HepG2 (cell line): Measurements from ENCODE around the gene KCNJ1. TPM values are rescaled to one million over a fixed set of nuclear protein-coding genes. Genes with fewer than 3 reads are reported as not detected.

Source experiments
- ATAC-seq: fragments of 200-7000 bp; cut with Tn5 transposase; 3 replicates; pipeline ENCODE4 v1.9.1; 2020; ENCODE audit warnings: mild to moderate bottlenecking, moderate library complexity
- BruUV-seq: library from RNA; stranded (reverse); fragments of 400-500 nt; replicated peaks from 2 replicates; lab custom pipeline; 2021; lab: Mats Ljungman, UMichigan
- CTCF ChIA-PET: fragments of 300-600 bp; formaldehyde crosslinking; extraction: SDS; loops from one replicate; lab custom pipeline; 2021; ENCODE audit warnings: low total read pairs, inconsistent platforms, low intra/inter-chr PET ratio; lab: Yijun Ruan, JAX
- POLR2A ChIA-PET: fragments of 350-600 bp; sonication (Branson Sonifier 250); formaldehyde crosslinking; loops from one replicate; lab custom pipeline; 2020; ENCODE audit warnings: antibody characterized with exemption, inconsistent platforms; lab: Yijun Ruan, JAX
- DNase-seq: peaks from one replicate; pipeline ENCODE4 v3.0.0-alpha.2; 2015; ENCODE audit warnings: low spot score
- FAIRE-seq: peaks from 3 replicates; lab custom pipeline; 2011; peaks lifted over from hg19 to GRCh38; lab: Jason Lieb, UNC
- H2AFZ ChIP-seq: one replicate; pipeline ENCODE4 v1.6.1; 2011; ENCODE audit warnings: low read length, inconsistent platforms
- H3K27ac ChIP-seq: fragments of 300-600 bp; 3 replicates; pipeline ENCODE4 v1.8.0; 2011; ENCODE audit warnings: mixed run types, mild to moderate bottlenecking, mixed read lengths, low read length, inconsistent platforms; ENCODE audit not compliant: insufficient read depth; ENCODE audit errors: extremely low read length
- H3K27me3 ChIP-seq, 2 experiments: fragments of 200-600 bp in 1 of 2; 2 replicates in 1 of 2; 3 replicates in 1 of 2; pipeline versions ENCODE4 v1.6.0 to v1.8.0; 2011; ENCODE audit warnings: low read length in 2 of 2, mild to moderate bottlenecking in 2 of 2, moderate library complexity in 2 of 2, inconsistent platforms in 1 of 2; ENCODE audit not compliant: insufficient read depth in 2 of 2, control insufficient read depth in 1 of 2
- H3K36me3 ChIP-seq, 2 experiments: fragments of 200-600 bp in 1 of 2; replicated peaks in 1 of 2; 2 replicates in 1 of 2; 3 replicates in 1 of 2; pipeline versions ENCODE4 v1.5.1 to v1.8.0; 2011; ENCODE audit warnings: low read length in 2 of 2, inconsistent platforms in 1 of 2; ENCODE audit not compliant: insufficient read depth in 2 of 2, control insufficient read depth in 1 of 2
- H3K4me1 ChIP-seq: 2 replicates; pipeline ENCODE4 v1.5.1; 2012; ENCODE audit warnings: low read length, inconsistent platforms; ENCODE audit not compliant: insufficient read depth
- H3K4me2 ChIP-seq: 2 replicates; pipeline ENCODE4 v1.6.0; 2011; ENCODE audit warnings: low read depth, low read length, inconsistent platforms
- H3K4me3 ChIP-seq, 3 experiments: fragments of 200-600 bp in 1 of 3; sonication (generic), shearing (Covaris generic) in 1 of 3; replicated peaks in 1 of 3; 2 replicates each; pipeline ENCODE4 v1.5.1; 2011 to 2016; ENCODE audit warnings: low read length in 3 of 3, inconsistent platforms in 2 of 3, low read depth in 2 of 3, mild to moderate bottlenecking in 2 of 3, control low read depth in 1 of 3, mixed read lengths in 1 of 3; ENCODE audit not compliant: insufficient read depth in 1 of 3
- H3K79me2 ChIP-seq: one replicate; pipeline ENCODE4 v1.6.1; 2011; ENCODE audit warnings: low read length, inconsistent platforms; ENCODE audit not compliant: insufficient read depth
- H3K9ac ChIP-seq: 2 replicates; pipeline ENCODE4 v1.6.0; 2011; ENCODE audit warnings: mild to moderate bottlenecking, low read depth, low read length, inconsistent platforms; ENCODE audit not compliant: insufficient read depth
- H3K9me3 ChIP-seq: 2 replicates; pipeline ENCODE4 v1.5.1; 2012; ENCODE audit warnings: mild to moderate bottlenecking, low read length
- H4K20me1 ChIP-seq: 2 replicates; pipeline ENCODE4 v1.6.0; 2011; ENCODE audit warnings: inconsistent platforms, mild to moderate bottlenecking, low read length, moderate library complexity; ENCODE audit not compliant: insufficient read depth
- ETV5 ChIP-seq: IDR thresholded peaks from 2 replicates; pipeline ENCODE4 v1.6.1; 2018; ENCODE audit warnings: missing biosample characterization, missing genetic modification reagents, inconsistent platforms, borderline replicate concordance
- TSC22D2 ChIP-seq: sonication (generic); formaldehyde crosslinking; IDR thresholded peaks from 2 replicates; pipeline ENCODE4 v1.5.1; 2020; ENCODE audit warnings: missing genetic modification reagents, mild to moderate bottlenecking, borderline replicate concordance
- ZNF263 ChIP-seq: sonication (generic); formaldehyde crosslinking; IDR thresholded peaks from 2 replicates; pipeline ENCODE4 v1.4.0; 2020; ENCODE audit warnings: missing genetic modification reagents
- ZNF329 ChIP-seq: sonication (generic); formaldehyde crosslinking; IDR thresholded peaks from 2 replicates; pipeline ENCODE4 v1.9.0; 2021; ENCODE audit warnings: low read depth, mild to moderate bottlenecking, missing genetic modification reagents
- ZNF879 ChIP-seq: sonication (generic); formaldehyde crosslinking; IDR thresholded peaks from 2 replicates; pipeline ENCODE4 v1.8.1; 2023; ENCODE audit warnings: missing genetic modification reagents
- WGBS: methylation state at CpG from one replicate; pipeline ENCODE4 v1.1.6; 2017; ENCODE audit warnings: low lambda C conversion rate; 5-methylcytosine and 5-hydroxymethylcytosine counted together
- in situ Hi-C: cut with HindIII; loops from 2 replicates; pipeline ENCODE4 v1.10.0; 2017; ENCODE audit warnings: low pct_unique_long_range_greater_than_20kb; ENCODE audit not compliant: extremely low pct_ligation_motif_present
- intact Hi-C: fragments of 100-400 bp; cut with micrococcal nuclease; formaldehyde crosslinking; loops from one replicate; pipeline ENCODE4 v1.10.0; 2022; ENCODE audit not compliant: unreplicated experiment
- polyA plus RNA-seq, 8 experiments: library from polyadenylated mRNA; depleted of rRNA in 3 of 8; stranded (reverse) in 7 of 8; unstranded in 1 of 8; fragments of >200 nt; fragmentation: Illumina TruSeq in 4 of 8; extraction: Trizol in 4 of 8; gene quantifications; 2 replicates each; pipeline versions ENCODE4 v1.2.1 to v1.2.3, GENCODE V29; 2011 to 2016; ENCODE audit warnings: low read depth in 4 of 8, missing spikeins in 1 of 8, mixed read lengths in 1 of 8; ENCODE audit not compliant: insufficient read depth in 1 of 8
- total RNA-seq, 5 experiments: library from RNA; depleted of rRNA; stranded (reverse); fragments of >200 nt; fragmentation: Illumina TruSeq; extraction: Trizol; gene quantifications; 2 replicates each; pipeline ENCODE4 v1.2.3, GENCODE V29; 2016; ENCODE audit warnings: low read depth in 1 of 5

Gene KCNJ1
- total and polyA plus RNA-seq, 2 of the 13 experiments (the other 11 are each of a cell fraction or from before 2014, with no cell fraction given): not detected

- intact Hi-C loops (no loop called here), in situ Hi-C loops (no loop called here)
- no peaks in the 10 kb centered on the region for H3K36me3 ChIP-seq
- H3K4me1 ChIP-seq: no peaks in the 10 kb centered on the region
- BruUV-seq: no TSS peak
- peaks cover 2 to 35% of the 10 kb centered on the region in 2 experiments; a peak in 2 of 5 replicates for H3K27me3 ChIP-seq
- no peaks in the 10 kb centered on the region for H4K20me1 ChIP-seq
- no peak overlapping the region for H2AFZ ChIP-seq
- no peaks in the 10 kb centered on the region for H3K9me3 ChIP-seq
- no peak overlapping the region for H3K4me3 ChIP-seq
- H3K27ac ChIP-seq: no peak overlapping the region
- H3K4me2 ChIP-seq: no peak overlapping the region
- CTCF ChIA-PET: no interaction called here
- no peak for DNase-seq
- no peak overlapping the region for H3K9ac ChIP-seq
- no peak for FAIRE-seq
- H3K79me2 ChIP-seq: no peaks in the 10 kb centered on the region
- ATAC-seq: no peak
- WGBS: 0% methylated on average over 2 of the region's 2 CpGs
- POLR2A ChIA-PET: no interaction called here
- TF ChIP-seq ZNF879: no peak
These were observed 70.8 kb downstream of the KCNJ1 start for GRCh38 chr11:128796270-128796669.

GRCh38 chr11:128790196-128790595, 76.9 kb downstream of the KCNJ1 start:
- intact Hi-C loops: no loop called here
- Histone ChIP-seq H3K36me3 (no peaks in the 10 kb centered on the region), H3K9ac (no peak overlapping the region), H3K79me2 (no peaks in the 10 kb centered on the region), H3K27ac (no peak overlapping the region), H3K4me2 (no peak overlapping the region), H3K9me3 (no peaks in the 10 kb centered on the region)
- ATAC-seq: no peak
- WGBS: 6% methylated on average over 11 of the region's 11 CpGs
- ChIA-PET POLR2A (no interaction called here), CTCF (no interaction called here)
- BruUV-seq: no TSS peak
- no peak for FAIRE-seq
- TF ChIP-seq ETV5 (CRISPR knock-in tag) (no peak), ZNF263 (CRISPR knock-in tag) (0 out of 2 replicates have a peak, but pooled peaks have one; percentile 17), TSC22D2 (CRISPR knock-in tag) (no peak), ZNF329 (no peak)
- TF ChIP-seq, all 625 proteins: peak for 1
- H4K20me1 ChIP-seq: no peaks in the 10 kb centered on the region
- H3K4me1 ChIP-seq: no peaks in the 10 kb centered on the region
- H3K4me3 ChIP-seq: no peak overlapping the region
- H2AFZ ChIP-seq: no peak overlapping the region
- peaks cover 3 to 40% of the 10 kb centered on the region in 2 experiments; a peak in 2 of 5 replicates for H3K27me3 ChIP-seq
- no peak for DNase-seq
- in situ Hi-C loops: no loop called here
